ENCODE results near the gene HLA-DMB.

HLA-DMB gene

GRCh38 chr6:32940656-32941213 is at the start of gene HLA-DMB:
HLA-DMB (minus strand) TSS chr6:32941028; CDS start chr6:32940807, 221 bp downstream.
- peak; percentile 32 for DNase-seq

GRCh38 chr6:32989368-32989767 is 48.5 kb upstream of the HLA-DMB start:
- no peak for DNase-seq

- peak; percentile 89 for DNase-seq
Observed at GRCh38 chr6:32984622-32985389, 44.0 kb upstream of the HLA-DMB start.

- no peak for DNase-seq
Observed at GRCh38 chr6:32983964-32984621, 43.3 kb upstream of the HLA-DMB start.

GRCh38 chr6:32983493-32983848 is 42.6 kb upstream of the HLA-DMB start:
- no peak for DNase-seq

GRCh38 chr6:32982702-32983492 is 42.1 kb upstream of the HLA-DMB start:
- no peak for DNase-seq

- no peak for DNase-seq
Observed at GRCh38 chr6:32982084-32982701, 41.4 kb upstream of the HLA-DMB start.

- no peak for DNase-seq
Observed at GRCh38 chr6:32980488-32981038, 39.7 kb upstream of the HLA-DMB start.

GRCh38 chr6:32979720-32980487 is 39.1 kb upstream of the HLA-DMB start:
- no peak for DNase-seq

GRCh38 chr6:32977953-32978324 is 37.1 kb upstream of the HLA-DMB start:
- DNase-seq: no peak

- DNase-seq: no peak
Observed at GRCh38 chr6:32977272-32977952, 36.6 kb upstream of the HLA-DMB start.

- no peak for DNase-seq
Observed at GRCh38 chr6:32976334-32977069, 35.7 kb upstream of the HLA-DMB start.

GRCh38 chr6:32975886-32976285 is 35.1 kb upstream of the HLA-DMB start:
- no peak for DNase-seq

- DNase-seq: no peak
Observed at GRCh38 chr6:32974541-32975308, 33.9 kb upstream of the HLA-DMB start.

- no peak for DNase-seq
Observed at GRCh38 chr6:32974016-32974333, 33.1 kb upstream of the HLA-DMB start.

GRCh38 chr6:32973144-32974015 is 32.6 kb upstream of the HLA-DMB start:
- peak; percentile 50 for DNase-seq

- peak; percentile 42 for DNase-seq
Observed at GRCh38 chr6:32972353-32973143, 31.7 kb upstream of the HLA-DMB start.
